Measurements from ENCODE around the gene NRXN3. TPM values are rescaled to one million over a fixed set of nuclear protein-coding genes. Genes with fewer than 3 reads are reported as not detected.

NRXN3 gene
- total RNA-seq, 4 donors from 2014 or later, result 4.1 to 11.9 (median 5.8) TPM

- WGBS, 2 donors (ENCODE audit: low coverage in 1 of 2), result 39 to 72% methylated on average over 2 to 4 of the region's 4 CpGs
- Histone ChIP-seq H3K4me1 (no peaks in the 10 kb centered on the region), H3K36me3 (no peaks in the 10 kb centered on the region), H3K27ac (no peak overlapping the region), H3K9me3 (no peaks in the 10 kb centered on the region), H3K27me3 (no peaks in the 10 kb centered on the region), H3K4me3 (no peak overlapping the region)
- intact Hi-C loops (cut with DNase I; ENCODE audit: low total_unique reads) (no loop called here), in situ Hi-C loops (cut with MboI; ENCODE audit: low pct_ligation_motif_present in 1 of 4, low pct_unique_long_range_greater_than_20kb in 1 of 4, low sequenced_read_pairs in 3 of 4) (no loop called here)
- no peak for TF ChIP-seq EP300 (IDR thresholded peaks at IDR 0.05; ENCODE audit: low read depth)
- no peak for TF ChIP-seq CTCF (IDR thresholded peaks at IDR 0.05)
- TF ChIP-seq POLR2AphosphoS5 (IDR thresholded peaks at IDR 0.05), result no peak
- TF ChIP-seq POLR2A (IDR thresholded peaks at IDR 0.05), result no peak
- no peak for DNase-seq
These were observed 33.5 kb upstream of the NRXN3 start for GRCh38 chr14:78136695-78137094.

GRCh38 chr14:78141590-78141989 is 28.6 kb upstream of the NRXN3 start:
- intact Hi-C loops (cut with DNase I; ENCODE audit: low total_unique reads) (no loop called here), in situ Hi-C loops (cut with MboI; ENCODE audit: low pct_ligation_motif_present in 1 of 4, low pct_unique_long_range_greater_than_20kb in 1 of 4, low sequenced_read_pairs in 3 of 4) (no loop called here)
- no peaks in the 10 kb centered on the region for H3K27me3 ChIP-seq
- H3K9me3 ChIP-seq, result no peaks in the 10 kb centered on the region
- no peaks in the 10 kb centered on the region for H3K36me3 ChIP-seq
- no peak for TF ChIP-seq EP300 (IDR thresholded peaks at IDR 0.05; ENCODE audit: low read depth)
- TF ChIP-seq CTCF (IDR thresholded peaks at IDR 0.05), result no peak
- TF ChIP-seq POLR2AphosphoS5 (IDR thresholded peaks at IDR 0.05), result no peak
- TF ChIP-seq POLR2A (IDR thresholded peaks at IDR 0.05), result no peak
- no peak for DNase-seq
- no peak overlapping the region for H3K4me3 ChIP-seq
- no peaks in the 10 kb centered on the region for H3K4me1 ChIP-seq
- WGBS, 2 donors (ENCODE audit: low coverage in 1 of 2), result 70 to 80% methylated on average over 1 to 2 of the region's 2 CpGs
- H3K27ac ChIP-seq, result no peak overlapping the region

GRCh38 chr14:78142998-78143397 is 27.2 kb upstream of the NRXN3 start:
- Histone ChIP-seq H3K4me3 (no peak overlapping the region), H3K36me3 (no peaks in the 10 kb centered on the region), H3K27me3 (no peaks in the 10 kb centered on the region), H3K27ac (no peak overlapping the region), H3K4me1 (no peaks in the 10 kb centered on the region), H3K9me3 (no peaks in the 10 kb centered on the region)
- DNase-seq, result no peak
- intact Hi-C loops (cut with DNase I; ENCODE audit: low total_unique reads) (no loop called here), in situ Hi-C loops (cut with MboI; ENCODE audit: low pct_ligation_motif_present in 1 of 4, low pct_unique_long_range_greater_than_20kb in 1 of 4, low sequenced_read_pairs in 3 of 4) (no loop called here)
- WGBS, 2 donors (ENCODE audit: low coverage in 1 of 2), result 34 to 55% methylated on average over 4 to 5 of the region's 5 CpGs
- no peak for TF ChIP-seq POLR2A (IDR thresholded peaks at IDR 0.05)
- TF ChIP-seq POLR2AphosphoS5 (IDR thresholded peaks at IDR 0.05), result no peak
- TF ChIP-seq EP300 (IDR thresholded peaks at IDR 0.05; ENCODE audit: low read depth), result no peak
- TF ChIP-seq CTCF (IDR thresholded peaks at IDR 0.05), result no peak

GRCh38 chr14:78143489-78144145 is 26.6 kb upstream of the NRXN3 start:
- no peak overlapping the region for H3K27ac ChIP-seq
- intact Hi-C loops (cut with DNase I; ENCODE audit: low total_unique reads) (no loop called here), in situ Hi-C loops (cut with MboI; ENCODE audit: low pct_ligation_motif_present in 1 of 4, low pct_unique_long_range_greater_than_20kb in 1 of 4, low sequenced_read_pairs in 3 of 4) (no loop called here)
- DNase-seq, result no peak
- H3K36me3 ChIP-seq, result no peaks in the 10 kb centered on the region
- TF ChIP-seq POLR2AphosphoS5 (IDR thresholded peaks at IDR 0.05) (no peak), POLR2A (IDR thresholded peaks at IDR 0.05) (no peak), CTCF (IDR thresholded peaks at IDR 0.05) (no peak), EP300 (IDR thresholded peaks at IDR 0.05; ENCODE audit: low read depth) (no peak)
- no peak overlapping the region for H3K4me3 ChIP-seq
- peaks cover 5% of the 10 kb centered on the region for H3K27me3 ChIP-seq
- no peaks in the 10 kb centered on the region for H3K4me1 ChIP-seq
- H3K9me3 ChIP-seq, result no peaks in the 10 kb centered on the region
- WGBS, 2 donors (ENCODE audit: low coverage in 1 of 2), result 52 to 72% methylated on average over 5 to 7 of the region's 7 CpGs
